GM12878 (cell line): ENCODE data around the gene SLC3A2. TPM values are rescaled to one million over a fixed set of nuclear protein-coding genes. Genes with fewer than 3 reads are reported as not detected.

Source experiments
- CHD1 ChIP-seq: IDR thresholded peaks from 2 replicates; pipeline ENCODE4 v1.6.1; 2012; ENCODE audit warnings: low read depth, low read length, improper control_type of control experiment
- EGR1 ChIP-seq, 2 experiments: IDR thresholded peaks; 1 replicate in 1 of 2; 2 replicates in 1 of 2; pipeline ENCODE4 v1.6.1; 2011 to 2012; ENCODE audit warnings: low read depth in 2 of 2, low read length in 2 of 2, borderline replicate concordance in 1 of 2, mild to moderate bottlenecking in 1 of 2, moderate library complexity in 1 of 2
- FOXK2 ChIP-seq: fragments of 450-650 bp; IDR thresholded peaks from 2 replicates; pipeline ENCODE4 v1.6.1; 2017; ENCODE audit warnings: mild to moderate bottlenecking, moderate library complexity
- FOXM1 ChIP-seq: IDR thresholded peaks from 2 replicates; pipeline ENCODE4 v1.6.1; 2012; ENCODE audit warnings: low read depth, mild to moderate bottlenecking, inconsistent platforms, low read length, moderate library complexity
- HDAC6 ChIP-seq: fragments of 200-600 bp; sonication (generic); IDR thresholded peaks from one replicate; pipeline ENCODE4 v1.8.0; 2017; ENCODE audit warnings: antibody characterized with exemption; ENCODE audit not compliant: unreplicated experiment
- IKZF2 ChIP-seq, 2 experiments: fragments of 450-650 bp; IDR thresholded peaks; 2 replicates each; pipeline ENCODE4 v1.6.1; 2017; ENCODE audit warnings: mild to moderate bottlenecking in 2 of 2, moderate library complexity in 2 of 2
- KLF5 ChIP-seq: fragments of 450-650 bp; IDR thresholded peaks from 2 replicates; pipeline ENCODE4 v1.6.1; 2014; ENCODE audit warnings: mild to moderate bottlenecking; ENCODE audit not compliant: partially characterized antibody
- NKRF ChIP-seq: fragments of 450-650 bp; conservative IDR thresholded peaks from 2 replicates; pipeline ENCODE4 v1.6.1; 2017; ENCODE audit warnings: mild to moderate bottlenecking, moderate library complexity
- NR2C1 ChIP-seq: fragments of 450-650 bp; IDR thresholded peaks from 2 replicates; pipeline ENCODE4 v1.6.1; 2017; ENCODE audit warnings: antibody characterized with exemption, mild to moderate bottlenecking, moderate library complexity
- REST ChIP-seq: IDR thresholded peaks from 2 replicates; pipeline ENCODE4 v1.6.1; 2012; ENCODE audit warnings: mild to moderate bottlenecking, low read depth, low read length
- RFX5 ChIP-seq: IDR thresholded peaks from 2 replicates; pipeline ENCODE4 v1.6.1; 2011; ENCODE audit warnings: low read depth, low read length, improper control_type of control experiment
- SKIL ChIP-seq: fragments of 450-650 bp; IDR thresholded peaks from 2 replicates; pipeline ENCODE4 v1.6.1; 2017; ENCODE audit warnings: mild to moderate bottlenecking, low read depth, inconsistent platforms; ENCODE audit not compliant: poor library complexity, severe bottlenecking
- TCF12 ChIP-seq: IDR thresholded peaks from 2 replicates; pipeline ENCODE4 v1.6.1; 2011; ENCODE audit warnings: low read depth, mild to moderate bottlenecking, low read length
- USF2 ChIP-seq: IDR thresholded peaks from 2 replicates; pipeline ENCODE4 v1.6.1; 2011; ENCODE audit warnings: low read depth, low read length, improper control_type of control experiment, borderline replicate concordance
- ZBTB40 ChIP-seq: fragments of 450-650 bp; IDR thresholded peaks from 2 replicates; pipeline ENCODE4 v1.6.1; 2016; ENCODE audit warnings: mild to moderate bottlenecking, moderate library complexity, borderline replicate concordance
- polyA plus RNA-seq, 11 experiments: library from polyadenylated mRNA; depleted of rRNA in 4 of 11; unstranded in 6 of 11; stranded (reverse) in 5 of 11; fragments of >200 nt; fragmentation: Nextera tagmentation in 4 of 11; fragmentation: Illumina TruSeq in 1 of 11; extraction: Ambion mirVana in 4 of 11; extraction: Trizol in 1 of 11; gene quantifications; 1 replicate in 1 of 11; 2 replicates in 10 of 11; pipeline versions ENCODE4 v1.2.1 to v1.2.3, GENCODE V29; 2011 to 2016; ENCODE audit warnings: inconsistent platforms in 2 of 11, missing spikeins in 2 of 11, low read depth in 1 of 11
- total RNA-seq, 4 experiments: library from RNA; depleted of rRNA in 3 of 4; stranded (reverse); fragments of >200 nt in 3 of 4; fragmentation: Illumina TruSeq in 1 of 4; extraction: Trizol in 1 of 4; gene quantifications; 2 replicates each; pipeline versions ENCODE4 v1.2.1 to v1.2.3, GENCODE V29; 2013 to 2021

Gene SLC3A2
- total and polyA plus RNA-seq, 10 of the 15 experiments (the other 5 are each of a cell fraction or from before 2014, with no cell fraction given): 6.9 to 158 (median 106) TPM

- no peak for TF ChIP-seq USF2
- TF ChIP-seq TCF12: peak; percentile 95
- peak; percentile 70 for TF ChIP-seq NR2C1
- TF ChIP-seq REST: peak; percentile 40; the same call in 1 of the 2 replicates
- TF ChIP-seq EGR1 (IDR thresholded peaks at IDR 0.05; ENCODE audit: borderline replicate concordance in 1 of 2, low read depth in 2 of 2, low read length in 2 of 2): peak; percentile 73 to 90
- no peak for TF ChIP-seq RFX5
- TF ChIP-seq KLF5: peak; percentile 97
- peak; percentile 99 for TF ChIP-seq HDAC6
- peak; percentile 86 for TF ChIP-seq SKIL
- peak; percentile 87 for TF ChIP-seq FOXK2
- TF ChIP-seq IKZF2 (IDR thresholded peaks at IDR 0.05): peak; percentile 97 to 98
- peak; percentile 79; the same call in 1 of the 2 replicates for TF ChIP-seq CHD1
- peak; percentile 88 for TF ChIP-seq NKRF
- peak; percentile 41 for TF ChIP-seq ZBTB40
- TF ChIP-seq FOXM1: peak; percentile 99
These were observed 39.1 kb upstream of the SLC3A2 start (continued) for GRCh38 chr11:62841361-62842170.
